ENCODE data around the gene PROS1. TPM values are rescaled to one million over a fixed set of nuclear protein-coding genes. Genes with fewer than 3 reads are reported as not detected.
"Not testable (repeated sequence)": the region's sequence is repeated elsewhere in the genome, so short reads cannot be mapped to it uniquely, and the experiment has no call there.

Gene PROS1
- total and polyA plus RNA-seq, 2 donors (not counting 3 experiments of a cell fraction or from before 2014, with no cell fraction given) = 2.6 to 5.2 TPM

- Histone ChIP-seq H3K4me2 (ENCODE audit: insufficient read depth, low read length) (no peak overlapping the region), H3K27ac (ENCODE audit: insufficient read depth, low read depth, low read length) (no peak overlapping the region), H3K36me3 (ENCODE audit: control insufficient read depth in 2 of 2, extremely low read depth in 1 of 2, insufficient read depth in 2 of 2, low read length in 2 of 2) (no peaks in the 10 kb centered on the region), H3K79me2 (ENCODE audit: control insufficient read depth, insufficient read depth, low read length) (no peaks in the 10 kb centered on the region), H2AFZ (ENCODE audit: low read depth, low read length) (no peak overlapping the region), H3K27me3 (ENCODE audit: control insufficient read depth in 2 of 2, insufficient read depth in 2 of 2, low read length in 2 of 2) (no peaks in the 10 kb centered on the region), H3K4me3 (replicated peaks in 1 of 3; ENCODE audit: insufficient read depth in 1 of 3, low read depth in 1 of 3, low read length in 3 of 3) (no peak overlapping the region), H3K9me3 (replicated peaks; ENCODE audit: control insufficient read depth, insufficient read depth, low read length) (no peaks in the 10 kb centered on the region), H4K20me1 (replicated peaks; ENCODE audit: control insufficient read depth, extremely low read depth, insufficient read depth, low read length) (no peaks in the 10 kb centered on the region), H3K4me1 (ENCODE audit: control insufficient read depth, extremely low read depth, insufficient read depth, low read length) (no peaks in the 10 kb centered on the region), H3K9ac (replicated peaks; ENCODE audit: extremely low read depth, insufficient read depth, low read length) (no peak overlapping the region), H3K9me1 (replicated peaks; ENCODE audit: control insufficient read depth, extremely low read depth, insufficient read depth, low read length) (no peaks in the 10 kb centered on the region)
- DNase-seq (ENCODE audit: low read depth, low spot score) = no peak
- no peak for TF ChIP-seq GATA2 (IDR thresholded peaks at IDR 0.05; ENCODE audit: insufficient read depth, insufficient read length, low read depth, low read length)
- intact Hi-C loops (cut with micrococcal nuclease) (no loop called here), dilution Hi-C loops (cut with MboI; ENCODE audit: extremely low pct_ligation_motif_present, low sequenced_read_pairs) (no loop called here)
- POLR2A ChIA-PET = no interaction called here
- CTCF ChIA-PET = interaction anchor here (0.7 to 1.0 kb wide), 3 partner anchors 10 to 39 kb away, joined by 3 read pairs; no protein-coding TSS in a partner anchor
- BruUV-seq (replicated peaks) = no TSS peak
- no peak for FAIRE-seq
Measured at GRCh38 chr3:93961489-93961888, 12.2 kb downstream of the PROS1 start.

GRCh38 chr3:93961026-93961425, 12.7 kb downstream of the PROS1 start:
- DNase-seq (ENCODE audit: low read depth, low spot score) (no peak), FAIRE-seq (no peak)
- Histone ChIP-seq H3K79me2 (ENCODE audit: control insufficient read depth, insufficient read depth, low read length) (no peaks in the 10 kb centered on the region), H3K4me1 (ENCODE audit: control insufficient read depth, extremely low read depth, insufficient read depth, low read length) (no peaks in the 10 kb centered on the region), H3K36me3 (ENCODE audit: control insufficient read depth in 2 of 2, extremely low read depth in 1 of 2, insufficient read depth in 2 of 2, low read length in 2 of 2) (no peaks in the 10 kb centered on the region), H3K4me3 (replicated peaks in 1 of 3; ENCODE audit: insufficient read depth in 1 of 3, low read depth in 1 of 3, low read length in 3 of 3) (no peak overlapping the region), H3K27ac (ENCODE audit: insufficient read depth, low read depth, low read length) (no peak overlapping the region), H3K27me3 (ENCODE audit: control insufficient read depth in 2 of 2, insufficient read depth in 2 of 2, low read length in 2 of 2) (no peaks in the 10 kb centered on the region), H3K9me3 (replicated peaks; ENCODE audit: control insufficient read depth, insufficient read depth, low read length) (no peaks in the 10 kb centered on the region), H2AFZ (ENCODE audit: low read depth, low read length) (no peak overlapping the region), H4K20me1 (replicated peaks; ENCODE audit: control insufficient read depth, extremely low read depth, insufficient read depth, low read length) (no peaks in the 10 kb centered on the region), H3K9ac (replicated peaks; ENCODE audit: extremely low read depth, insufficient read depth, low read length) (no peak overlapping the region), H3K4me2 (ENCODE audit: insufficient read depth, low read length) (no peak overlapping the region), H3K9me1 (replicated peaks; ENCODE audit: control insufficient read depth, extremely low read depth, insufficient read depth, low read length) (no peaks in the 10 kb centered on the region)
- CTCF ChIA-PET = interaction anchor here (0.7 to 1.0 kb wide), 3 partner anchors 10 to 39 kb away, joined by 3 read pairs; no protein-coding TSS in a partner anchor
- intact Hi-C loops (cut with micrococcal nuclease) (no loop called here), dilution Hi-C loops (cut with MboI; ENCODE audit: extremely low pct_ligation_motif_present, low sequenced_read_pairs) (no loop called here)
- POLR2A ChIA-PET = no interaction called here
- no TSS peak for BruUV-seq (replicated peaks)
- TF ChIP-seq GATA2 (IDR thresholded peaks at IDR 0.05; ENCODE audit: insufficient read depth, insufficient read length, low read depth, low read length) (no peak), JUN (IDR thresholded peaks at IDR 0.05; ENCODE audit: borderline replicate concordance, insufficient read depth, insufficient read length, low read depth) (no peak), POLR2A (IDR thresholded peaks at IDR 0.05; ENCODE audit: low read depth, low read length) (no peak)

DNA sequence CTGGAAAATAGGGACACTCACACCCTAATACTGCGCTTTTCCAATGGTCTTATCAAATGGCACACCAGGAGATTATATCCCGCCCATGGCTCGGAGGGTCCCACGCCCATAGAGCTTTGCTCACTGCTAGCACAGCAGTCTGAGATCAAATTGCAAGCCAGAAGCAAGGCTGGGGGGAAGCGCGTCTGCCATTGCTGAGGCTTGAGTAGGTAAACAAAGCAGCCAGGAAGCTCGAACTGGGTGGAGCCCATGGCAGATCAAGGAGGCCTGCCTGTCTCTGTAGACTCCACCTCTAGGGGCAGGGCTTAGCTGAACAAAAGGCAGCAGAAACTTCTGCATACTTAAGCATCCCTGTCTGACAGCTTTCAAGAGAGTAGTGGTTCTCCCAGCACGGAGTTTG, 23.7 kb downstream of the PROS1 start:
- H4K20me1 ChIP-seq (replicated peaks; ENCODE audit: control insufficient read depth, extremely low read depth, insufficient read depth, low read length); H3K4me3 ChIP-seq (replicated peaks in 1 of 3; ENCODE audit: insufficient read depth in 1 of 3, low read depth in 1 of 3, low read length in 3 of 3); BruUV-seq (replicated peaks); H3K9me1 ChIP-seq (replicated peaks; ENCODE audit: control insufficient read depth, extremely low read depth, insufficient read depth, low read length); dilution Hi-C loops (cut with MboI; ENCODE audit: extremely low pct_ligation_motif_present, low sequenced_read_pairs); H3K4me1 ChIP-seq (ENCODE audit: control insufficient read depth, extremely low read depth, insufficient read depth, low read length); H3K4me2 ChIP-seq (ENCODE audit: insufficient read depth, low read length); H3K27ac ChIP-seq (ENCODE audit: insufficient read depth, low read depth, low read length); H3K79me2 ChIP-seq (ENCODE audit: control insufficient read depth, insufficient read depth, low read length); H3K27me3 ChIP-seq (ENCODE audit: control insufficient read depth in 2 of 2, insufficient read depth in 2 of 2, low read length in 2 of 2); H2AFZ ChIP-seq (ENCODE audit: low read depth, low read length); CTCF ChIA-PET; H3K9me3 ChIP-seq (replicated peaks; ENCODE audit: control insufficient read depth, insufficient read depth, low read length); FAIRE-seq; POLR2A ChIA-PET; DNase-seq (ENCODE audit: low read depth, low spot score); H3K9ac ChIP-seq (replicated peaks; ENCODE audit: extremely low read depth, insufficient read depth, low read length); H3K36me3 ChIP-seq (ENCODE audit: control insufficient read depth in 2 of 2, extremely low read depth in 1 of 2, insufficient read depth in 2 of 2, low read length in 2 of 2): not testable (repeated sequence)
- intact Hi-C loops (cut with micrococcal nuclease) = loop anchor here (10.0 kb wide), 1 partner anchor 55 kb away; no protein-coding TSS in a partner anchor

GRCh38 chr3:93937485-93937884, 36.2 kb downstream of the PROS1 start:
- H3K4me3 ChIP-seq (replicated peaks in 1 of 3; ENCODE audit: insufficient read depth in 1 of 3, low read depth in 1 of 3, low read length in 3 of 3); H3K9me1 ChIP-seq (replicated peaks; ENCODE audit: control insufficient read depth, extremely low read depth, insufficient read depth, low read length); H3K36me3 ChIP-seq (ENCODE audit: control insufficient read depth in 2 of 2, extremely low read depth in 1 of 2, insufficient read depth in 2 of 2, low read length in 2 of 2); FAIRE-seq; H3K9ac ChIP-seq (replicated peaks; ENCODE audit: extremely low read depth, insufficient read depth, low read length); H3K9me3 ChIP-seq (replicated peaks; ENCODE audit: control insufficient read depth, insufficient read depth, low read length); H3K4me1 ChIP-seq (ENCODE audit: control insufficient read depth, extremely low read depth, insufficient read depth, low read length); H3K79me2 ChIP-seq (ENCODE audit: control insufficient read depth, insufficient read depth, low read length); H3K27ac ChIP-seq (ENCODE audit: insufficient read depth, low read depth, low read length); H3K4me2 ChIP-seq (ENCODE audit: insufficient read depth, low read length); CTCF ChIA-PET; H4K20me1 ChIP-seq (replicated peaks; ENCODE audit: control insufficient read depth, extremely low read depth, insufficient read depth, low read length); BruUV-seq (replicated peaks); DNase-seq (ENCODE audit: low read depth, low spot score); H3K27me3 ChIP-seq (ENCODE audit: control insufficient read depth in 2 of 2, insufficient read depth in 2 of 2, low read length in 2 of 2); H2AFZ ChIP-seq (ENCODE audit: low read depth, low read length); POLR2A ChIA-PET; dilution Hi-C loops (cut with MboI; ENCODE audit: extremely low pct_ligation_motif_present, low sequenced_read_pairs); intact Hi-C loops (cut with micrococcal nuclease): not testable (repeated sequence)
